DMS153 (cell line): ENCODE measurements around the gene RASD2.
A peak's percentile ranks its signal among the peaks of the same experiment; 100 is the strongest.

Source experiments
- DNase-seq: peaks from one replicate; lab custom pipeline; 2025; lab: John Stamatoyannopoulos, UW

Gene RASD2

GRCh38 chr22:35560366-35560765 is 19.7 kb downstream of the RASD2 start:
- DNase-seq = no peak

- no peak for DNase-seq
Observed at GRCh38 chr22:35560824-35561223, 20.2 kb downstream of the RASD2 start.

GRCh38 chr22:35561796-35562526 is 21.3 kb downstream of the RASD2 start:
- DNase-seq = no peak

- no peak for DNase-seq
Observed at GRCh38 chr22:35563211-35563610, 22.6 kb downstream of the RASD2 start.

GRCh38 chr22:35564975-35565867 is 24.6 kb downstream of the RASD2 start:
- no peak for DNase-seq

- no peak for DNase-seq
Observed at GRCh38 chr22:35567351-35568141, 26.9 kb downstream of the RASD2 start.

- DNase-seq = no peak
Observed at GRCh38 chr22:35568751-35569739, 28.4 kb downstream of the RASD2 start.

GRCh38 chr22:35569916-35570315 is 29.3 kb downstream of the RASD2 start:
- DNase-seq = no peak

- no peak for DNase-seq
Observed at GRCh38 chr22:35570686-35571194, 30.1 kb downstream of the RASD2 start.

- no peak for DNase-seq
Observed at GRCh38 chr22:35572556-35572955, 31.9 kb downstream of the RASD2 start.

- no peak for DNase-seq
Observed at GRCh38 chr22:35575116-35575748, 34.6 kb downstream of the RASD2 start.

GRCh38 chr22:35576671-35577070 is 36.0 kb downstream of the RASD2 start:
- DNase-seq = no peak

GRCh38 chr22:35577799-35578659 is 37.4 kb downstream of the RASD2 start:
- DNase-seq = no peak

- peak; percentile 60 for DNase-seq
Observed at GRCh38 chr22:35578836-35579575, 38.4 kb downstream of the RASD2 start.

- no peak for DNase-seq
Observed at GRCh38 chr22:35580351-35581022, 39.9 kb downstream of the RASD2 start.

GRCh38 chr22:35581023-35581413 is 40.4 kb downstream of the RASD2 start:
- no peak for DNase-seq

GRCh38 chr22:35582218-35582860 is 41.7 kb downstream of the RASD2 start:
- no peak for DNase-seq
